HG03565 (cell line): ENCODE measurements around the gene C1orf94.
"Not testable (repeated sequence)": the region's sequence is repeated elsewhere in the genome, so short reads cannot be mapped to it uniquely, and the experiment has no call there.

Source experiments
- ATAC-seq: cut with Tn5 transposase; IDR thresholded peaks from one replicate; pipeline ENCODE4 v1.9.1; 2021; ENCODE audit warnings: mild to moderate bottlenecking, moderate library complexity; ENCODE audit not compliant: unreplicated experiment

The C1orf94 gene

DNA sequence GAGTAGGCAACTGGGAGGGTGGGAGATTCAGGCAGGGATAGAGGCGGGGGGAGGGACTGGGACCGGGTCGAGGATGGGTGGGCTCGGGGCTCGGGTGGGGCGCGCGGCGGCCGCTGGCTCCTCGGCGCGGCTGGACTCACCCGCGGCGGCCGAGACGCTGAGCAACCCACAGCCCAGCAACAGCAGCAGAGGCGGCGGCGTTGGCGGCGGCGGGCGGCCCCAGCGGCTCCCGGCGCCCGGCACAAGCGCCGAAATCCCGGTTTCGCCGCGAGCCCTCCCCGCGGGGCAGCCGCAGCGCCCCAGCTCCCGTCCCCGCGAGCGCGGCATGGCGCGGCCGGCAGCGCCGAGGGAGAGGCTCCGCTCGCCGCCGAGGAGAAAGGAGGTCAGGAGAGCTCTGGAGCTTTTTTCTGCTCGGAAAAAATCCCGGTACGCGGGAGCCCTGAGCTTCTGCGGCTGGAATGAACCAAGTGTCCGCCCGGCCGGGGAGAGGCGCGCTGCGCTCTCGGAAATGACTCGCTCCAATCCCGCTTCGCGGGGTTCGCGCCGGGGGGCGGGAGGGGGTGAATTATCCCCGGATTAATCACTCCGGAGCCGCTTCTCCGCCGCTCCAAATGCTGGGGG is 11.8 kb upstream of the C1orf94 start, which contains the start of gene CSMD2:
TSS of gene CSMD2 (minus strand) at position 460 of the 621 bp plus-strand sequence. CDS start at position 327, 133 bp downstream.
- ATAC-seq, result no peak

DNA sequence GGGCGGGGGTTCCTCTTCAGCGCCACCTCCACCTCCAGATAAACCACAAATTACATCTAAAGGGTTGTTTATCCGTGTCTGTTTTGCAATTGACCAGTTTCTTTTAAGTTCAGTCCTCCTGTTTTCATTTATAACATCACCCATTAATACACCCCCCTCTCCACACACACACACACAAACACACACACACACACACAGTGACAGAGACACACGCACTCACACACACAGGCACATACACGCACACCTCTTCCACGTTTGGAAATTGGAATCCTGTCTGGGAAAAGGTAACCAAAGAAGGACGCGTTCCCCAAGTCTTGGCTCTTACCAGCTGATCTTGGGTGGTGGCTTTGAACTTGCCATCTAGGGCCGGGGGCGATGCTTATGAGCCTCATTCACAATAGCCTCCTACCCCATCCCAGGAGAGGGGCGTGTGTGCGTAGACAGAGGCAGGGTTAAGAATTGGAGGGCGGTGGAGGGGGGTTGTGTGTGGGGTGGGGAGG is 11.2 kb upstream of the C1orf94 start:
- ATAC-seq, result no peak

DNA sequence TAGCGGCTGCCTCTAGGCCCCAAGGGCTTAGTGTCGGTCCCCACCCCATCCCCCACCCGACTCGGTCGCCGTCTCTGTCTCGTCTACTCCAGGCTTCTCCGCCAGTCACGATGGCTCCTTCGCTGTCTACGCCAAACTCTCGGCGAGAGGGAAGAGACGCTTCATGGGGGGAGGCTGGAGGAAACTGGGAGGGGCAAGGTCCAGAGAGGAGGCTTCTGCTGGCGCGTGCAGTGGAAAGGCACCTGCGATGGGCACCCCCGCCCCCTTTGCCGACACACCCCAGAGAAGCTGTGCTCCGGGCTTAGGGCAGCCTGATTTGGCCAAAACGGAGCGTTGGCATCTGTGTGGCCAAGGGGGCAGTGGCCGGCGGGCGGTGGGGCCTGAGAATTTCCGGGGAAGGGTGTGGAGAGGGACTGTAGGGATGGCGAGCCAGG is 10.5 kb upstream of the C1orf94 start:
- ATAC-seq, result no peak

DNA sequence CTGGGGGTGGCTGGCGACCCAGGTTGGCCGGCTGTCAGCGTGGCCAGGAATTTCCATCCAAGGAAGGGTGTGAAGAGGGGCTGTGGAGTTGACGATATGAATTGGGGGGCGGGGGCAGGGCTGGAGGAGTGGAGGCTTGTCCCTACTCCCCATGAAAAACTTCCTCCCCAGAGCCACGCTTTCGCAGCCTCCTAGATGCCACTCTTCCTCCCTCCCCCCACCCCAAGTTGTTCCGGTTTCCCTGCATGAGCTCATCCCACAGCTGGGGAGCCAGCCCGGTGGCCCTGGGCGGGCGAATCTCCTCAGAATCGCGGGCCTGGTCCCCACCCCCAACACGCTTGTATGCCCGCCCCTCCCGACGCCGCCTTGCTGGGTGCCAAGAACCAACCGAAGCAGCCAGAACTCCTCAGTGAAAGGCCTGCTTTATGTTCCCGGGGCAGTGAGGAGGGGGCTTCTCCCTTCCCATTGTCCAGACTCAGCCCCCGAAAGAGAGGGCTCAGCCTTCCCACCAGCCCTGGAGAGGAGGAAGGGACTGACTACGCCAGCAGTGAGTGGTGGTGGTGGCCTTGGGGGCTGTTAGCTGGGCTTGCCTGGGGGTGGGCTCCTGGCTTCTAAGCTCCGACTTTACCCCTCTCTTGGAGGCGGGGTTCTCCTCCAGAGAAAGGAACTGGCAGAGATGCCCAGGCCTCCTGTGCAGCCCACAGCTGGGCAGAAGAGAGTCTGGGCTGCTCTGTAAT is 9.9 kb upstream of the C1orf94 start:
- no peak for ATAC-seq

DNA sequence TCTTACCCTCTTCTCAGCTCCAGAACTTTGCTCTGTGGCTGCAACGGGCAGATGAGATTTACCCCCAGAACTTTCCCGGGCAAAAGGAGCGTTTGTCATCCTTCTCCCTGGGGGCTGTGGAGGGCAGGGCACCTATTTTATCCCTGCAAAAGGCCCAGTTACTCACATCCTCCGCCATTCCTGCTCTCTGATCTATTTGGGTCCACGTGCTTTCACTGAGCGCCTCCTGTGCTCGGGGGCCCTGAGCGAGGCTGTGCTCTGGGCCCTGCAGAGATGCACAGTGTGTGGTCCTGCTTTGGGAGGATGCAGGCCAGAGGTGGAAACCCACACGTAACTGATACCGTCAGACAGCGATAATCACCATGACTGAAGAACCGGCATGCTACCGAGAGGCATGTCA is 9.3 kb upstream of the C1orf94 start:
- ATAC-seq, result no peak

DNA sequence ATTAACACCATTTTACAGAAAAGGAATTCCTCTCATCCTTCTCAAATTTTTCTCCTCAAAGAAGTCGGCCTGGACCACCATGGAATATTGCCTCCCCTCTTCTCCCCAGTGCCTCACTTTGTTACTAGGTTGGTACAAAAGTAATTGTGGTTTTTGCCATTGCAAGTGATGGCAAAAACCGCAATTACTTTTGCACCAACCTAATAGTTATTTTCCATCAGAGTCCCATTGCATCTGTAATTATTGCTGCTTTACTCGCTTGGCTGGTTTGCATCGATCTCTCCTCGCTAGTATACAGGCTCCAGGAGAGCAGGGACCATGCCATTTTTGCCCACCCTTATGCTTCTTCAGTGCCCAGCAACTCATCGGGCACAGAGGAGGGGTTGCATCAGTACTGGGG is 963 bp upstream of the C1orf94 start:
- ATAC-seq, result no peak

DNA sequence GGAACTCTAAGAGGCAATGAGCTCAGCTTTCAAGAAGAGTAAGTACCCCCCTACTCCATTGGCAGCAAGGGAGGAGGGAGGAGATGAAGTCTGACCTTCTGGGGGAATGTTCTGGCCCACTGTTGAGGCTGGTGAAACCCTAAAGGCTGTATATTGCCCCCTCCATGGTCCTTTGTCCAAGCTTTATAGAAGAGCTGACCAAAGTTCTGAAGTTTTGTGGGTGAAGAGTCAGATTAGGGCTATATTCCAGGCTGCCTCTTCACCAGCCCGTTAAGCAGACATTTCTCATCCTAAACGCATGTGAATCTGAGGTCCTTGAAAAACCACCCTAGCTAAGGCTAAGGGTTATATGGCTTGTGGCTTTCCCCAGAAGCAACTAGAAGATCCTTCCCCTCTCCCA is 1.4 kb downstream of the C1orf94 start:
- ATAC-seq, result no peak

DNA sequence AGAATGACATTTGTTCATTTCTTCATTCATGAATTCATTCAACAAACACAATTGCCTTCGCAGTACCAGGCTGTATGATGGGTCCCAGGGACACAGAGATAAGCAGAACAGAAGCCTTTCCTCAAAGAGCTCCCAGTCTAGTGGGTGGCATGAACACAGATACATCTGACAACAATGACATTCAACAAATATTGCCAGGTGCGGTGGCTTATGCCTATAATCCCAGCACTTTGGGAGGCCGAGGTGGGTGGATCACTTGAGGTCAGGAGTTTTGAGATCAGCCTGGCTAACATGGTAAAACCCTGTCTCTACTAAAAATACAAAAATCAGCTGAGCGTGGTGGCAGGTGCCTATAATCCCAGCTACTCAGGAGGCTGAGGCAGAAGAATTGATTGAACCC is 6.7 kb downstream of the C1orf94 start:
- not testable (repeated sequence) for ATAC-seq

DNA sequence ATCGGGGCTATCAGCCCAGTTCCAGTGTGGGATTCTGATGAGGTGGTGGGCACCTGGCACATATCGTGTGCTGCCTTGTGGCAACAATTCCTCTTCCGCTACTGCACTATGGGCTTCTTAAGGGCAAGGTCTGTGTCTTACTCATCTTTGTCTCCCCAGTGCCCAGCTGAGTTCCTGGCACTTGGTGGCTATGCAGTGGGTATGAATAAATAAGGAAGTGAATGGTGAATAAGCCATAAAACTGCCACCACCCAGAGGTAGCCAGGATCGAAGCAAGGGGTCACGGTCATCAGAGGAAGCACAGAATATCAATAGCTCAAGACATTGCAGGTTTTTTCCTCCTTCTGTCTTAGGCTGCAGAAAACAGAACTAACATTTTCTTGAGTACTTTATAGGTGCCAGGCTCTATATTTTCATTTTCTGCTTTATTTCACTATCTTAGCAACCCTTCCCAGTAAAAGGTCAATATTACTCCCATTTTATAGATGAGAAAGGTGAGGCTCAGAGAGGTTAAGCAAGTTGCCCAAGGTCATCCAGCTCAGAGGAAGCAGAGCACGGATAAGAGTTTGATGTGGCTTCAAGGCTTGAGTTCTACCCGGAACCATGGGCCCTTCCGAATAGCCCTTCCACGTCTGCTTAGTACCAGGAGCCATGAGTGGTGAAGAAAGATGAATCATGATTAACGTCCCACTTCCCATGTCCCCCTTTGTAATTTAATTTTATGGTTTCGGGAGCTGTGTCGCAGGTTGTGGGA is 10.2 kb downstream of the C1orf94 start:
- no peak for ATAC-seq

DNA sequence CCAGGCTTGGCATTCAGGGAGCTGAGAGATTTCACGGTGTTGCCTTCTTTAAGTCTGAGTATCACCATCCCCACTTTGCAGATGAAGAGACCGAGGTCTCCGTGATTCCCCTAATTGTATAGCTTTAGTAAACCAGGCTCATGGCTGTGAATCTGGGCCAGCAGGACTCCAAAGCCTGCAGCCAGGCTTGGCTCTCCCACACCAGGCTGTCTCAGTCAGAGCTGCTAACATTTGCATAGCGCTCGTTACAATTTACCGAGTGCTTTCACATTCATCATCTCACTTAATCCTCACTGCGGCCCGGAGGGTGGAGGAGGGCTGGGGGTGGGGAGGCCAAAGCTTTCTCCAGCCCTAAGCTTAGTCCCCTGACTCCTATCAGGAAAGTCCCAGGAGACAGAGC is 11.7 kb downstream of the C1orf94 start:
- no peak for ATAC-seq

DNA sequence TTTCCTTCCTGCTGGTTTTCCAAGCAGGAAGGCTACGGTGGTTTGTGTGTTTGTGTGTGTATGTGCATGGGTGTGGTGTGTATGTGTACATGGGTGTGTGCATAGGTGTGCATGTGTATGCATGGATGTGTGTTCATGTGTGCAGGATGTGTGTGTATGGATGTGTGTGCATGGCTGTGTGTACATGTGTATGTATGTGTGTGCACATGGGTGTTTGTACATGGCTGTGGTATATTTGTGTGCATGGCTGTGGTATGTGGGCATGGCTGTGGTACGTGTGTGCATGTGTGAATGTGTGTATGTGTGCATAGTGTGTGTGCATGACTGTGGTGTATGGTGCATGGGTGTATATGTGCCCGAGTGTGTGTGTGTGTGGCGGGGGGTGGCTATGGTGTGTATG is 12.3 kb downstream of the C1orf94 start:
- no peak for ATAC-seq

DNA sequence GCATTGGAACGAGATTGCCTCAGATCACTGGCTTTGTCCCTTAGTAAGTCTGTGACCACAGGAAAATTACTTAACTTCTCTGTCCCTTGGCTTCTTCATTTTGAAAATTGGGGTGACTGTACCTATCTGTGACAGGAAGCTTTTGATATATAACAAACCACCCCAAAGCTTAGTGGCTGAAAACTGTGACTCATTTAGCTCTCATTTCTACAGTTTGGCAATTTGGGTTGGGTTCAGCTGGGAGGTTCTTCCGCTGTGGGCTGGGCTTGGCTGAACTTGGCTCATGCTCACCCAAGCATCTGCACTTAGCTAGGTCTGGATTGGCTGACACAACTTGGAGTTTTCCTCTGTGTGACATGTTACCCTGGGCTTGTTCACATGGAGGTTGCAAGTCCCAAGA is 14.0 kb downstream of the C1orf94 start:
- no peak for ATAC-seq

DNA sequence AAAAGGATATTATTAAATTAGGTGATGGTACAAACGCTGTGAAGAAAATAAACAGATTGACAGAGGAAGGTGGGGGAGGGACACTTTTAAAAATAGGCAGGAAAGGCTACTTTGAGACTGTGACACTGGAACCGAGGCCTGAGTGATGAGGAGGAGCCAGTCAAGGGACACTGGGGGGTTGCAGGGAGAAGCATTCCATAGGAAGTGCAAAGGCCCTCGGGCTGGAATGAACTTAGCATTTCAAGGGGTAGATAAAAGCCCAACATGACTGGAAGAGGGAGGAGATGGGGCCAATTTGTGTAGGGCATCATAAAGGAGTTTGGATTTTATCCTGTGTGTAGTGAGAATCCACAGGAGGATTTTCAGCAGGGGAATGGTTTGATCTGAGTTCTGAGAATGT is 15.9 kb downstream of the C1orf94 start:
- no peak for ATAC-seq

DNA sequence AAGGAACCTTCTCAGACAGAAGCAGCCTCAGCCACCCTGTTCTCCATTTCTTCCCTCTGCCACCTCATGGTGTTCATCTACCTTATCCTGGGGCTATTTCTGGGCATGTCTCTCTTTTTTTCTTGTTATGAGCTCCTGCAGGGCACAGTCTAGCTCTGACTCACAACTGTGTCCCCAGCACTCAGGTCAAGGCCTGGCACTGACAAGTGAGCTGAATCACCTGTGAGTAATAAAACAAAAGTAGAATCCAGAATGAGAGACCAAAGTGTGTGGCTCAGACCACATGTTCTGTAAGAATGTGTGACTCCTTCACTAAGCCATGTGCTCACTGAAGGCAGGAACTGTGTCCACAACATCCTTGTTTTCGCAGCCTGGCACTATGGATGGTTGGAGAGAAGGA is 23.2 kb downstream of the C1orf94 start:
- no peak for ATAC-seq

DNA sequence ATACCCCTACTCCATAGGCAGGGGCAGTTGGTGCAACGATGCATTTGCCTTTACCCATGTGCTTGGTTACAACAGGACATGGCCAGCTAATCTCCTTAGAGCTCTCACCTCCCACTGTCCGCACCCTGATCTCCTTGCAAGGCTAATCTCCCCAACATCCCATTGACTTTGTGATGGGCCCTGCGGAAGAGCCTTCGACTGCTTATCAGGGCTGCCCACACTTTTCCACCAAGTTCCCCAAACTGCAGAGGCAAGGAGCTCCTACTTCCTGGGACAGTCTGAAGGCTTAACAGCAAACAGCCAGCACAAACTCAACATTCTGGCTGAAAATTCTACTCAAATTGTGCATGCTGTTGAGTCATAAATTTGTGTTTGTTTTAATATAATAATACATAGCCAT is 36.0 kb downstream of the C1orf94 start:
- no peak for ATAC-seq

DNA sequence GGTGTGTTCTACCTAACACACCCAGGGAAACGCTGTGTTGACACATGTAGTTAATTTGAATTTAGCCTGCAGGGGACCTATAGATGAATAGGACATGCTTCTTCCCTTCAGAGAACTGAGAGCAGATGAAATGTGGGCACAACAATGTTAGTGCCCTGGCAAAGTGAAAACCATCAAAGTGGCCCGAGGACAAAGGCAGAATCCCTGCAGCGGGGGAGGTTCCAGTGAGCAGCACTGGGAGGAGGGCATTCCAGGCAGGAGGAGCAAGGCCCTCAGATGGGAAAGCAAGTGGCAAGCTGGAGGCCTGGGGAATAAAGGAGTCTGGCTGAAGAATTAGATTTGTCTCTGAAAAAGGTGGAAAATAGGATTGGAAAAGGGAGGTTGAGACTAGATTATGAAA is 37.2 kb downstream of the C1orf94 start:
- no peak for ATAC-seq

DNA sequence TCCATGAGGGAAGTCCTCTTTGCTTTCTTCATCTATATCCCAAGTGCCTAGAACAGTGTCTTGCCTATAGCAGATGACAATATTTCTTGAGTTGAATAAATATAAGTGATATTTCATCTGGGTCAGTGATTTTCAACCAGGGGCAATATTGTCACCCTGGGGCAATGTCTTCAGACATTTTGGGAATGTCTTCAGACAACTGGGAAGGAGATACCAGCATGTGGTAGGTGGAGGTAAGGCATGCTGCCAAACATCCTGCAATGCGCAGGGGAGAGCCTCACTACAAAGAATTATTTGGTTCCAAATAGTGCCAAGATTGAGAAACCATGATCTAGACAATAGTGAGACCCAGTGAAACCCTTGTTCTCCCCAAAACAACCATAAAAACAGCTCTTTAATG is 54.7 kb downstream of the C1orf94 start:
- no peak for ATAC-seq

DNA sequence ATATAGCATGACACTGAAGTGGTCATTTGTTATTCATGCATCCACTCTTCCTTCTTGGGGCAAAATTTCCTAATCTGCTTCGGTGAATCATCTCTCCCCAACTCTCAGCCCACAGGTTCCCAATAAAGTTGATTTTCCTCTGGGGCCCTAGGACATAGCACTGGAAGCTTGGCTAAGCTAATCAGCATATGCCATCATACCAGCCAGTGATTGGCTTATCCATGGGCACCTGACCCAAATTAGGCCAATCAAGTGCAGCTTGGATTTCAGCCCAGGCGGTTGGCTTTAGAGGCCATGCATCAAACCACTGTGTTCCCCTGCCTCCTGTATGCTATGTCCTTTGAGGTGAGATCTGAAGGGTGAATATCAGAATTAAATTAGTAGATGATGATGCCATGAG is 58.9 kb downstream of the C1orf94 start:
- ATAC-seq, result no peak

DNA sequence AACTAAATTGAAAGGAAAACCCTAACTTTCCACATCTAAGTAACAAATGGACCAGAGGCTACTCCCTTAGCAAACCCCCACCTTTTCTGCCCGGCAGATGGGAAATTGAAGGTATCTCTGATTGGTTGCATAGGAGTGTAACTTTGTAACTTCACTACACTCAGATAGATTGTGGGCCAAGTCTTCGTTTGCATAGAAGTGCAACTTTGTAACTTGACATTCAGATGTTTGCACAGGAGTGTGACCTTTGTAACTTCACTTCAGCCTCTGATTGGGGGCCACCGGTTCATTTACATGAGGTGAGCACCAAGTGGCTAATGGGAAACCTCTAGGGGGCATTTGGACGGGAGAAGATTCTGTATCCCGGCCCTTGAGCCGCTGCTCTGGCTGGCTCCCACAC is 59.4 kb downstream of the C1orf94 start:
- ATAC-seq, result no peak

DNA sequence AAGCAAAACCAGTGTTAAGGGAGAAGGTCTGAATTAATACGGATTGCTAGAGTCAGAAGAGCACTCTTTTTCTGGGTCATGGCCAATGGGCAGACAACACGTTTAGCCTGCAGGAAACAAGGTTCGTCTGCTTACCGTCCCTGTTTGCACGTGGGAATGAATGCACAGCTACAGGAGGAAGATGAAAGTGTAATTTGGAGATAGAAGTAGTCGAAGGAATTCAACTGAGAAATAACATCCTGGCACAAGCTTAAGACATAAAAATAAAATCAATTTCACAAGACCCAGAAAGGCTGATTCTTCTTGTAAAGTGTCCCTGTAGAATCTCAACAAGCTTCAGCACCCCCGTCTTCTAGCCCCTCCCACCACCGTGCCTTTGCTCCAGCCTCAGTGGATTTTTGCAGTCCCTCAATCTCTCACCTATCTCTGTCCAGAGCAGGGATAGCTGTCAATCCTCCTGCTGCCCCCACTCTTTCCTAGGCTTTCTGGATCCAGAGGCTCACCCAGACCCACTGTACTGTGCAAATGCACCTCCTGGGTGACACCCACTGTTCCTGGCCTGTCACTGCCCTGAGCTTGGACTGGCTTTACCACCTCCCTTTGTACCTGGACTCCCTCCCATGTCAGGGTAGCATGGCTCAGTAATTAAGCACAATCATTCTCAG is 60.6 kb downstream of the C1orf94 start:
- ATAC-seq, result no peak

DNA sequence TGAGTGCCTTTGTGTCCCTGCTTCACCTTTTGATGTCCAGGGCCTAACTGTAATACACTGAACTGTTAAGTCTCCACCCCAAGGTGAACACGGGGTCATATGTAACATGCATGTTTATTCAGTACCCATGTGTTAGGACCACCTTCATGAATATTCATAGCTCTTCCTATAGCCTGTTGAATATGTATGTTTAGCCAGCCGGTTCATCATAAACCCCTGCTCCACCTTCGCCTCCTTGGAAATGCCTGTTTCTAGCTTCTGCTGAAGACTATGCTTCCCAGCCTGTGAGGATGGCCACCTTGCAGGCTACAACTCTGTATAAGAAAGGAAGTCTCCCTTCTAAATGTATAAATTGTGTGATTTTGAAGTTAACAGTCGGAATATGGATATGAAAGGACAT is 69.3 kb downstream of the C1orf94 start:
- no peak for ATAC-seq
